Endometrium (tissue), 2 donors: ENCODE measurements around the gene PSMA4.
"Not testable (repeated sequence)": the region's sequence is repeated elsewhere in the genome, so short reads cannot be mapped to it uniquely, and the experiment has no call there.

Experiments
- FAIRE-seq: peaks from 2 replicates; lab custom pipeline; 2012; peaks lifted over from hg19 to GRCh38; lab: Jason Lieb, UNC
- donor health status: control.
- donor health status: control.

The PSMA4 gene

GRCh38 chr15:78551902-78552301, 11.7 kb downstream of the PSMA4 start:
- no peak for FAIRE-seq

DNA sequence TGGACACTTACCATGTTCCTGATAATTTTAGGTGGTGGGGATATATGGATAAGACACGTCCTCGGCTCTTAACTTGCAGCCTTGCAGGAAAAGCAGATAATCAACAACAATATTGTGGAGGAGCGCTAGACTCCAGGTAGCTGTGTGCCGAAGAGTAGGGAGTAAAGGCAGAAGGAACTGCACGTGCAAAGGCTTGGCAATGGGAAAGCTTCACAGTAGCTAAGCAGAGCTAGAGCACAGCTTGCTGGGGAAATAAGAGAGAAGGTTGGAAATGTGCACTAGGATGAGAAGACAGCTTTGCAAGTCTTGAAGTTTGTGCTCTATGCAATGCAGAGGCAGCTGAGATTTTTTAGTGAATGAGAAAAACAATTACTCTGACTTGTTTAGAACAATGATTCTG, 12.4 kb downstream of the PSMA4 start:
- FAIRE-seq = no peak

DNA sequence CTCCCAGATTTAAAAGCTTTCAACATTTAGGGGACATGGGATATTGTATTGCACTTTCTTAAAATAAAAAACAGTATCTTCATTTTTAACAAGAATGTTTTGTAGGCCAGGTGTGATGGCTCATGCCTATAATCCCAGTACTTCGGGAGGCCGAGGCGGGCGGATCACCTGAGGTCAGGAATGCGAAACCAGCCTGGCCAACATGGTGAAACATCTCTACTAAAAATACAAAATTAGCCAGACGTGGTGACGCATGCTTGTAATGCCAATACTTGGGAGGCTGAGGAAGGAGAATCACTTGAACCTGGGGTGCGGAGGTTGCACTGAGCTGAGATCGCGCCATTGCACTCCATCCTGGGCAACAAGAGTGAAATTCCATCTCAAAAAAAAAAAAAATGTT, 20.0 kb downstream of the PSMA4 start:
- FAIRE-seq = not testable (repeated sequence)

DNA sequence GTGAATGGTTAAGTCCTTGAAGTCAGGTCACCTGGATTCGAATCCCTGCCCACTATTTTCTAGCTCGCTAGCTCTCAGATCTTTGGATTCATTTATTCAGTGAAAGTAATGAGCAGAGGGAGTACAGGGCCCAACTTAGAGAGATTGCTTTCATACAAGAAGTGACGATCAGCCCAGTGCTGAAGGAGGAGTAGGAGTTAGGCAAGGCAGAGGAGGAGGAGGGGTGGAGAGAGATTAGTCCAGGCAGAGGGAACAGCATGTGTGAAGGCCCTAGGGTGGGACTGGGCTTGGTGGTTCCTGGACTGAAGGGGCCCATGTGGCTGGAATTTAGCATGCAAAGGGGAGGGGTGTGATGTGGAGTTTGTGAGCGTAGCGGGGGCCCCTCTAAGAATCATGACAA, 21.2 kb downstream of the PSMA4 start:
- FAIRE-seq = no peak

DNA sequence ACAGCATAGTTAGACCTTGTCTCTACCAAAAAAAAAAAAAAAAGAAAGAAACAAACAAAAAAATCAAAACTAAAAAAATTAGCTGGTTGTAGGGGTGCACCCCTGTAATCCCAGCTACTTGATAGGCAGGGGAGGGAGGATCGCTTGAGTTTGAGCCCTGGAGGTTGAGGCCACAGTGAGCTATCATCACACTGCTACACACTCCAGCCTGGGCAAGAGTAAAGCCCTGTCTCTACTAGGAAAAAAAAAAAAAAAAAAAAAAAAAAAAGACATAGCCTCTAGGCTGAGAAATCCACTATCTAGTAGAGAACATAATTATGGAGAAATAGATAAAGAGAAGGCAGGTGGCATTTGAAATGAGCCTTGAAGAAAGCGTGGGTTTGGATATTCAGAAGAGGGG, 22.8 kb downstream of the PSMA4 start:
- no peak for FAIRE-seq

- no peak for FAIRE-seq
These were observed 24.5 kb downstream of the PSMA4 start for GRCh38 chr15:78564743-78565096.

GRCh38 chr15:78565097-78565950, 25.1 kb downstream of the PSMA4 start, which contains the start of gene CHRNA5:
TSS of gene CHRNA5 (plus strand) at chr15:78565520. CDS start at chr15:78565720, 200 bp downstream.
- FAIRE-seq = no peak

DNA sequence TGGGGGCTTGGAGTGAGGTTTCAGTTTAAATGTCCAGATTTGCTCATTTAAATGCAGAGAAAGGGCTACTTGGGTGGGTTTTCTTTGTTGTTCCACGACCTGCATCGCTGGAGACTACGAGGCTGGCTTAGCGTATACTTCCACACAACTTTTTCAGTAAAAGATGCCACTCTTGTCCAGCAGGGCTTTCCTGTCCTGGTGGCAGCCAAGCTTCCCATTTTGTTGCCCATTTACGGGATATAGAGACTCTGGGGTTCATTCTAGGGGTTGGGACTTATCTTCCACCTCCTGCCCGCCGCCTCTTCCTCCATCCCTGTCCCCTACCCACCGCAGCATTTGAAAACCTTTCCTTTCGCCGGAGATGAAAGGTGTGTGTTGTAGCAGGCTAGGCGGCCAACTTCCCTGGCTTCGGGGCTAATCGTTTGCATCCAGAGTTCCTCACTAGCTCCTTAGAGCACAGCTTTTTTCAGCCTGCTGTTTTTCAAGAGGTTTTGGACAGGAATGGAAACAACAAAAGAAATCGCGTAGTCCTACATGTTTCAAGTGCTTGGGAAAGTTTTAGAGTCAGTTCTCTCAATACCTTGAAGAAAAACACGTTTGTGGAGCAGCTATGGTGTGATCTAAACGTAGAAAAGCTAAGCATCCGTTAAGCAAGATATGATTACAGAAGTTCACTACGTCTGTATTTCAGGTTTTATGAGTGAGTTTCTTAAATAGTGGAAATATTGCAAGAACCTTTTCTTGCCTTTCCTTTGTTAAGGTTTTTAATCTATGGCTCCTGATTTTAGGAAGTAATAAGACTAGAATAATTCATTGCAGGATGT, 25.9 kb downstream of the PSMA4 start:
- FAIRE-seq = no peak

DNA sequence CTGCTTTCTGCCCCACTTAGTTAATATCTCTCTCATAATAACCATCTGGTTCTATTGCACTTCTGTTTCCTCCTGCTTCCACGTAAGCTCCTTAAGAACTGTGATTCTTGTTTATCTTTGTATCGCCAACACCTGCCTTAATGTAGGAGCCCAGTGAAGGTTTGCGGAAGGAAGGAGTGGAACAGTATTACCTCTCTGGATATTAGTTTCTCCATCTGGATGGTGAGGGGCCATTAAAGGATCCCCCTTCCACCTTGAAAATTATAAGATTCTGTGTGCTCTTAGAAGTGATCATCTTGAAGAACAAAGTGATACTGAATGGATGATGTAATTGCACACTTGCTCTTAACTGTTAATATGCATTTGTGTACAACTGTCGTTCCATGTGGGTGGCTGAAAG, 27.3 kb downstream of the PSMA4 start:
- no peak for FAIRE-seq

DNA sequence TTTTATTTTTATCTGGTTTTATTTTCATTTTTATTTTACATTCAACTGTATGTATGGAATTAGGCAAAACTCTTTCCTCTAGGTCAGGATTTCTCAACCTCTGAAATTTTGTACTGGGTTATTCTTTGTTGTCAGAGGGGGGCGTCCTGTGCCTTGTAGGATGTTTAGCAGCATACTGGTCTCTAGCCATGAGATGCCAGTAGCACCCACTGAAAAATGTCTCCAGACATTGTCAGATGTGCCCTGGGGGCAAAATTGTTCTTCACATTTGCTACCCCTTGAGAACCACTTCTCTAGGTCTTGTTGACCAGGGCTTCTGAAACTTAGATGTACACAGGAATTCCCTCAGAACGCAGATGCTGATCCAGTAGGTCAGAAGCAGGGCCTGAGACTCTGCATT, 30.5 kb downstream of the PSMA4 start:
- FAIRE-seq = no peak

GRCh38 chr15:78571382-78571781, 31.1 kb downstream of the PSMA4 start:
- no peak for FAIRE-seq

DNA sequence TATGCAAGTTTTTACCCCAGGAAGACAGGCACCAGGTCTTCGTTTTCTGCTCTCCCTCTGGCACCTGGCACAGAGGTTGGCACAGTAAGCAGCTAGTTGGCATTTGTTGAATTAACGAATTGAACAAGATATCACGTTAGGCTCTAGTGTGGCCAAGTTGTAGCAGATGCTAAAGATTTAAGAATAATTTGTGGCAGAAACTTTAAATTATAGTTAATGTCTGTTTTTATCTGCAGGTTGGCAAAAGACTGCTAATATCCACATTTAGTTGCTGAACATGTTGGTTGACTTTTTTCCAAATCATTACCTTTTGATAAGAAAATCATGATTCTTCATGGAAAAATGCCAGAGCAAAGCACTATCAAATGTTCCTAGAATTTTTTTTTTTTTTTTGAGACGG, 33.2 kb downstream of the PSMA4 start:
- FAIRE-seq = no peak

- FAIRE-seq = no peak
These were observed 34.7 kb downstream of the PSMA4 start for GRCh38 chr15:78574944-78575343.

DNA sequence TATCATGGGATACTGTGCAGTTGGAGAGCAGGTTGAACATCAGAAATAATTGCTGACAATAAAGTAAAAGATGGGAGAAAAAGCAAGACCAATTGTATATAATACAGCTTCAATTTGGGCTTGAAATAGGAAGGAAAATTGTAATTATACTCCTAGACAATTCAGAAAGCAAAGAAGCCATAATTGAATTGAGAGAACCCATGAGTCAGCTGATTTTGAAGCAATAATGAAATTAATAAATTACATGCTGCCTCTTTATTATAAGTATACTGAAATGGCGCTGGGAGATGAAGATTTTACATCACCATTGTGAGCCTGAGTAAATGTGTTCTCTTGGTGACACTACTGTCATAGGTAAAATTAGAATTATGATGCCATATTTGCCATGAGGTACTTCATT, 57.3 kb downstream of the PSMA4 start:
- no peak for FAIRE-seq

DNA sequence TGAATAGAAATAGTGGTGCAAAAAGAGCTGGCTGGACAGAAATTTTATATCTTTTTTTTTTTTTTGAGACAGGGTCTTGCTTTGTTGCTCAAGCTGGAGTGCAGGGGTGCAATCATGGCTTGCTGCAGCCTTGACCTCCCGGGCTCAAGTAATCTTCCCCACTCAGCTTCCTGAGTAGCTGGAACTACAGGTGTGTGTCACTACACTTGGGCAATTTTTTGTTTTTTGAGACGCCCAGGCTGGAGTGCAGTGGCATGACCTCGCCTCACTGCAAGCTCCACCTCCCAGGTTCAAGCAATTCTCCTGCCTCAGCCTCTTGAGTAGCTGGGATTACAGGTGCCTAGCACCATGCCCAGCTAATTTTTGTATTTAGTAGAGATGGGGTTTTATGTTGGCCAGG, 58.1 kb downstream of the PSMA4 start:
- no peak for FAIRE-seq

- no peak for FAIRE-seq
These were observed 58.9 kb downstream of the PSMA4 start for GRCh38 chr15:78599189-78599588.
